HepG2 (cell line): ENCODE results near the gene ENO2. TPM values are rescaled to one million over a fixed set of nuclear protein-coding genes. Genes with fewer than 3 reads are reported as not detected.
A peak's percentile ranks its signal among the peaks of the same experiment; 100 is the strongest.

Experiments used
- BORCS8-MEF2B ChIP-seq: sonication (generic); formaldehyde crosslinking; IDR thresholded peaks from 2 replicates; pipeline ENCODE4 v1.8.0; 2022; ENCODE audit warnings: mild to moderate bottlenecking, missing genetic modification reagents
- ELF1 ChIP-seq: sonication (generic); formaldehyde crosslinking; IDR thresholded peaks from 2 replicates; pipeline ENCODE4 v1.4.0; 2020; ENCODE audit warnings: missing genetic modification reagents
- GTF2F1 ChIP-seq: fragments of 150-350 bp; IDR thresholded peaks from 2 replicates; pipeline ENCODE4 v1.6.1; 2014; ENCODE audit warnings: low read length
- HNRNPL ChIP-seq: fragments of 200-400 bp; formaldehyde crosslinking; IDR thresholded peaks from 2 replicates; pipeline ENCODE4 v1.6.1; 2017; ENCODE audit warnings: mild to moderate bottlenecking, low read depth, low read length
- SIX4 ChIP-seq: sonication (generic); formaldehyde crosslinking; IDR thresholded peaks from 2 replicates; pipeline ENCODE4 v1.4.0; 2020; ENCODE audit warnings: missing genetic modification reagents
- SNAI1 ChIP-seq: sonication (generic); formaldehyde crosslinking; IDR thresholded peaks from 2 replicates; pipeline ENCODE4 v1.5.0; 2020; ENCODE audit warnings: mild to moderate bottlenecking, missing genetic modification reagents, borderline replicate concordance
- TRIM24 ChIP-seq: sonication (generic); formaldehyde crosslinking; IDR thresholded peaks from 2 replicates; pipeline ENCODE4 v1.8.0; 2022; ENCODE audit warnings: mild to moderate bottlenecking, missing genetic modification reagents
- U2AF1 ChIP-seq: fragments of 200-400 bp; formaldehyde crosslinking; optimal IDR thresholded peaks from 2 replicates; pipeline ENCODE3; 2017; ENCODE audit warnings: mild to moderate bottlenecking, low read depth, low read length
- YEATS4 ChIP-seq: sonication (generic); formaldehyde crosslinking; IDR thresholded peaks from 2 replicates; pipeline ENCODE4 v1.4.0; 2020; ENCODE audit warnings: missing genetic modification reagents, borderline replicate concordance
- ZC3H13 ChIP-seq: sonication (generic); formaldehyde crosslinking; IDR thresholded peaks from 2 replicates; pipeline ENCODE4 v1.8.1; 2023; ENCODE audit warnings: mild to moderate bottlenecking, missing genetic modification reagents, moderate library complexity
- ZFX ChIP-seq: sonication (generic); formaldehyde crosslinking; IDR thresholded peaks from 2 replicates; pipeline ENCODE4 v1.4.0; 2020; ENCODE audit warnings: mild to moderate bottlenecking, low read depth, missing genetic modification reagents, moderate library complexity
- ZNF557 ChIP-seq: sonication (generic); formaldehyde crosslinking; IDR thresholded peaks from 2 replicates; pipeline ENCODE4 v1.4.0; 2020; ENCODE audit warnings: missing genetic modification reagents
- ZNF7 ChIP-seq: IDR thresholded peaks from 2 replicates; pipeline ENCODE4 v1.6.1; 2016; ENCODE audit warnings: missing biosample characterization, missing genetic modification reagents
- ZSCAN9 ChIP-seq: IDR thresholded peaks from 2 replicates; pipeline ENCODE4 v1.6.1; 2016; ENCODE audit warnings: borderline replicate concordance
- polyA plus RNA-seq, 8 experiments: library from polyadenylated mRNA; depleted of rRNA in 3 of 8; stranded (reverse) in 7 of 8; unstranded in 1 of 8; fragments of >200 nt; fragmentation: Illumina TruSeq in 4 of 8; extraction: Trizol in 4 of 8; gene quantifications; 2 replicates each; pipeline versions ENCODE4 v1.2.1 to v1.2.3, GENCODE V29; 2011 to 2016; ENCODE audit warnings: low read depth in 4 of 8, missing spikeins in 1 of 8, mixed read lengths in 1 of 8; ENCODE audit not compliant: insufficient read depth in 1 of 8
- total RNA-seq, 5 experiments: library from RNA; depleted of rRNA; stranded (reverse); fragments of >200 nt; fragmentation: Illumina TruSeq; extraction: Trizol; gene quantifications; 2 replicates each; pipeline ENCODE4 v1.2.3, GENCODE V29; 2016; ENCODE audit warnings: low read depth in 1 of 5
- TF ChIP-seq, protein P1 (sequence below): IDR thresholded peaks from 2 replicates; pipeline ENCODE4 v1.6.1; 2012; ENCODE audit warnings: low read depth, low read length, improper control_type of control experiment
- TF ChIP-seq, protein P2 (sequence below): IDR thresholded peaks from 2 replicates; pipeline ENCODE4 v1.6.1; 2016; ENCODE audit warnings: missing biosample characterization, missing genetic modification reagents, low read depth
- TF ChIP-seq, protein P3 (sequence below): IDR thresholded peaks from 2 replicates; pipeline ENCODE4 v1.6.1; 2016; ENCODE audit warnings: mild to moderate bottlenecking
- TF ChIP-seq, protein P4 (sequence below): IDR thresholded peaks from 2 replicates; pipeline ENCODE4 v1.6.1; 2016; ENCODE audit warnings: mild to moderate bottlenecking, missing biosample characterization, missing genetic modification reagents
- TF ChIP-seq, protein P5 (sequence below): sonication (generic); formaldehyde crosslinking; IDR thresholded peaks from 2 replicates; pipeline ENCODE4 v1.8.0; 2022; ENCODE audit warnings: missing genetic modification reagents, mild to moderate bottlenecking, borderline replicate concordance
- TF ChIP-seq, protein P6 (sequence below): sonication (generic); formaldehyde crosslinking; IDR thresholded peaks from 2 replicates; pipeline ENCODE4 v1.4.0; 2020; ENCODE audit warnings: missing genetic modification reagents

The ENO2 gene
- total and polyA plus RNA-seq, 2 of the 13 experiments (the other 11 are each of a cell fraction or from before 2014, with no cell fraction given), result 19.3 to 136 TPM

DNA sequence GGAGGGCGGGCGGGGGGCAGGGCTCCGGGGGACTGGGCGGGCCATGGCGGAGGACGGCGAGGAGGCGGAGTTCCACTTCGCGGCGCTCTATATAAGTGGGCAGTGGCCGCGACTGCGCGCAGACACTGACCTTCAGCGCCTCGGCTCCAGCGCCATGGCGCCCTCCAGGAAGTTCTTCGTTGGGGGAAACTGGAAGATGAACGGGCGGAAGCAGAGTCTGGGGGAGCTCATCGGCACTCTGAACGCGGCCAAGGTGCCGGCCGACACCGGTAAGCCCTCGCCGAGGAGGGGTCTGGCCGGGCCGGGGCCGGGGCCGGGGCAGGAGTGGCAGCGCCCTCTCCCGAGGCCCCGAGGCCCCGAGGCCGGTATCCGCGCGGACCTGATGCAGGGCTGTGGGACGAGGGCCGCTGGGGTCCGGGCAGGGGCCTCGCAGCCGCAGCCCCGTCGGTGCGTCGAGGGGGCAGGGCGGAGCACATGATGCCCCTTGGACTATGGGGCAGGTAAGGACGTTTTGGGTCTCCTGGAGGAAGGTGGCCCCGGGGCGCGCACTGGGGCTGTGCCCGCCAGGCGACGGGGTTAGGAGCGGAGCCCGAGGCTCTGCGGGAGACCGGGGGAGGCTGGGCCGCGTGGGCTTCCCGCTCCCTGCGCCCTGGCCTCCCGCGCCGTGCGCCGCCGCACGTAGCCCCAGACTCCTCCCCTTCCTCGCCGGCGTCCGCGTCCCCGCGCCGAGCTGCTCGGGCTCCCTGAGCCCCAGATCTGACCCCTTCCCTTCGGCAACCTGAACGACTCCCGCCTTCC lies 46.8 kb upstream of the ENO2 start, which contains the start of gene TPI1 (continued):
- TF ChIP-seq, protein P1, sequence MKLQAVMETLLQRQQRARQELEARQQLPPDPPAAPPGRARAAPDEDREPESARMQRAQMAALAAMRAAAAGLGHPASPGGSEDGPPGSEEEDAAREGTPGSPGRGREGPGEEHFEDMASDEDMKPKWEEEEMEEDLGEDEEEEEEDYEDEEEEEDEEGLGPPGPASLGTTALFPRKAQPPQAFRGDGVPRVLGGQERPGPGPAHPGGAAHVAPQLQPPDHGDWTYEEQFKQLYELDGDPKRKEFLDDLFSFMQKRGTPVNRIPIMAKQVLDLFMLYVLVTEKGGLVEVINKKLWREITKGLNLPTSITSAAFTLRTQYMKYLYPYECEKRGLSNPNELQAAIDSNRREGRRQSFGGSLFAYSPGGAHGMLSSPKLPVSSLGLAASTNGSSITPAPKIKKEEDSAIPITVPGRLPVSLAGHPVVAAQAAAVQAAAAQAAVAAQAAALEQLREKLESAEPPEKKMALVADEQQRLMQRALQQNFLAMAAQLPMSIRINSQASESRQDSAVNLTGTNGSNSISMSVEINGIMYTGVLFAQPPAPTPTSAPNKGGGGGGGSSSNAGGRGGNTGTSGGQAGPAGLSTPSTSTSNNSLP, result no peak
- TF ChIP-seq GTF2F1 (peak; percentile 91), HNRNPL (0 out of 2 replicates have a peak, but pooled peaks have one; percentile 31), SNAI1 (CRISPR knock-in tag) (0 out of 2 replicates have a peak, but pooled peaks have one; percentile 52), ZC3H13 (CRISPR knock-in tag) (peak; percentile 88), U2AF1 (no peak), YEATS4 (peak; percentile 66), ZNF7 (no peak), ZSCAN9 (CRISPR knock-in tag) (peak; percentile 75), ZNF557 (peak; percentile 81; the same call in 1 of the 2 replicates), SIX4 (CRISPR knock-in tag) (no peak), ELF1 (CRISPR knock-in tag) (0 out of 2 replicates have a peak, but pooled peaks have one; percentile 47), TRIM24 (CRISPR knock-in tag) (no peak), BORCS8-MEF2B (CRISPR knock-in tag) (peak; percentile 85), ZFX (CRISPR knock-in tag) (peak; percentile 59)
- TF ChIP-seq, protein P2, sequence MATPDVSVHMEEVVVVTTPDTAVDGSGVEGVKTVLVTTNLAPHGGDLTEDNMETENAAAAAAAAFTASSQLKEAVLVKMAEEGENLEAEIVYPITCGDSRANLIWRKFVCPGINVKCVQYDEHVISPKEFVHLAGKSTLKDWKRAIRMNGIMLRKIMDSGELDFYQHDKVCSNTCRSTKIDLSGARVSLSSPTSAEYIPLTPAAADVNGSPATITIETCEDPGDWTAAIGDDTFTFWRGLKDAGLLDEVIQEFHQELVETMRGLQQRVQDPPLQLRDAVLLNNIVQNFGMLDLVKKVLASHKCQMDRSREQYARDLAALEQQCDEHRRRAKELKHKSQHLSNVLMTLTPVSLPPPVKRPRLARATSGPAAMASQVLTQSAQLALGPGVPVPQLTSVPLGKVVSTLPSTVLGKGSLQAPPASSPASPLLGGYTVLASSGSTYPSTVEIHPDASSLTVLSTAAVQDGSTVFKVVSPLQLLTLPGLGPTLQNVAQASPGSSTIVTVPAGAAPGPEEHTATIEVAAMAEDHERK (CRISPR knock-in tag), result no peak
- TF ChIP-seq, protein P3, sequence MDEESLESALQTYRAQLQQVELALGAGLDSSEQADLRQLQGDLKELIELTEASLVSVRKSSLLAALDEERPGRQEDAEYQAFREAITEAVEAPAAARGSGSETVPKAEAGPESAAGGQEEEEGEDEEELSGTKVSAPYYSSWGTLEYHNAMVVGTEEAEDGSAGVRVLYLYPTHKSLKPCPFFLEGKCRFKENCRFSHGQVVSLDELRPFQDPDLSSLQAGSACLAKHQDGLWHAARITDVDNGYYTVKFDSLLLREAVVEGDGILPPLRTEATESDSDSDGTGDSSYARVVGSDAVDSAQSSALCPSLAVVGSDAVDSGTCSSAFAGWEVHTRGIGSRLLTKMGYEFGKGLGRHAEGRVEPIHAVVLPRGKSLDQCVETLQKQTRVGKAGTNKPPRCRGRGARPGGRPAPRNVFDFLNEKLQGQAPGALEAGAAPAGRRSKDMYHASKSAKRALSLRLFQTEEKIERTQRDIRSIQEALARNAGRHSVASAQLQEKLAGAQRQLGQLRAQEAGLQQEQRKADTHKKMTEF, result peak; percentile 59
- TF ChIP-seq, protein P4, sequence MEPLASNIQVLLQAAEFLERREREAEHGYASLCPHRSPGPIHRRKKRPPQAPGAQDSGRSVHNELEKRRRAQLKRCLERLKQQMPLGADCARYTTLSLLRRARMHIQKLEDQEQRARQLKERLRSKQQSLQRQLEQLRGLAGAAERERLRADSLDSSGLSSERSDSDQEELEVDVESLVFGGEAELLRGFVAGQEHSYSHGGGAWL (CRISPR knock-in tag), result peak; percentile 84
- TF ChIP-seq, protein P5, sequence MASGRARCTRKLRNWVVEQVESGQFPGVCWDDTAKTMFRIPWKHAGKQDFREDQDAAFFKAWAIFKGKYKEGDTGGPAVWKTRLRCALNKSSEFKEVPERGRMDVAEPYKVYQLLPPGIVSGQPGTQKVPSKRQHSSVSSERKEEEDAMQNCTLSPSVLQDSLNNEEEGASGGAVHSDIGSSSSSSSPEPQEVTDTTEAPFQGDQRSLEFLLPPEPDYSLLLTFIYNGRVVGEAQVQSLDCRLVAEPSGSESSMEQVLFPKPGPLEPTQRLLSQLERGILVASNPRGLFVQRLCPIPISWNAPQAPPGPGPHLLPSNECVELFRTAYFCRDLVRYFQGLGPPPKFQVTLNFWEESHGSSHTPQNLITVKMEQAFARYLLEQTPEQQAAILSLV (CRISPR knock-in tag), result peak; percentile 79; the same call in 1 of the 2 replicates
- TF ChIP-seq, protein P6, sequence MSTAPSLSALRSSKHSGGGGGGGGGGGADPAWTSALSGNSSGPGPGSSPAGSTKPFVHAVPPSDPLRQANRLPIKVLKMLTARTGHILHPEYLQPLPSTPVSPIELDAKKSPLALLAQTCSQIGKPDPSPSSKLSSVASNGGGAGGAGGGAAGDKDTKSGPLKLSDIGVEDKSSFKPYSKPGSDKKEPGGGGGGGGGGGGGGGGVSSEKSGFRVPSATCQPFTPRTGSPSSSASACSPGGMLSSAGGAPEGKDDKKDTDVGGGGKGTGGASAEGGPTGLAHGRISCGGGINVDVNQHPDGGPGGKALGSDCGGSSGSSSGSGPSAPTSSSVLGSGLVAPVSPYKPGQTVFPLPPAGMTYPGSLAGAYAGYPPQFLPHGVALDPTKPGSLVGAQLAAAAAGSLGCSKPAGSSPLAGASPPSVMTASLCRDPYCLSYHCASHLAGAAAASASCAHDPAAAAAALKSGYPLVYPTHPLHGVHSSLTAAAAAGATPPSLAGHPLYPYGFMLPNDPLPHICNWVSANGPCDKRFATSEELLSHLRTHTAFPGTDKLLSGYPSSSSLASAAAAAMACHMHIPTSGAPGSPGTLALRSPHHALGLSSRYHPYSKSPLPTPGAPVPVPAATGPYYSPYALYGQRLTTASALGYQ (CRISPR knock-in tag), result 0 out of 2 replicates have a peak, but pooled peaks have one; percentile 35
